HL-60 (cell line): ENCODE data around the gene NEK7.

Experiments used
- CTCF ChIP-seq: IDR thresholded peaks from one replicate; pipeline ENCODE4 v1.5.1; 2011; ENCODE audit warnings: low read length, control low read depth, inconsistent platforms; ENCODE audit not compliant: insufficient read depth
- GABPA ChIP-seq: IDR thresholded peaks from 2 replicates; pipeline ENCODE4 v1.6.1; 2012; ENCODE audit warnings: low read depth
- POLR2AphosphoS5 ChIP-seq: IDR thresholded peaks from 2 replicates; pipeline ENCODE4 v1.6.1; 2012; ENCODE audit warnings: low read depth
- REST ChIP-seq: IDR thresholded peaks from 2 replicates; pipeline ENCODE4 v1.6.1; 2012; ENCODE audit warnings: low read depth; ENCODE audit not compliant: insufficient replicate concordance
- SPI1 ChIP-seq: IDR thresholded peaks from 2 replicates; pipeline ENCODE4 v1.6.1; 2012; ENCODE audit warnings: low read depth, mild to moderate bottlenecking, borderline replicate concordance

- TF ChIP-seq CTCF: no peak
- TF ChIP-seq REST: no peak
- TF ChIP-seq POLR2AphosphoS5: no peak
- TF ChIP-seq GABPA: no peak
- no peak for TF ChIP-seq SPI1
Observed at GRCh38 chr1:198328458-198329032, 171.7 kb downstream of the NEK7 start.
